Stimulated activated CD4-positive, alpha-beta T cell treated with anti-CD3 and anti-CD28 coated beads, Interleukin-2, amount 100 ng/mL, for 48 hours (primary cell): ENCODE measurements around the gene ABCC8.

Experiments used
- DNase-seq, 2 donors: peaks; one replicate each; pipeline ENCODE4 v3.0.0-alpha.2; 2020

Gene ABCC8

GRCh38 chr11:17384002-17384511 is 92.6 kb downstream of the ABCC8 start:
- peak; percentile 78 to 79 for DNase-seq

- DNase-seq = no peak
Observed at GRCh38 chr11:17383461-17383860, 93.2 kb downstream of the ABCC8 start.

- DNase-seq = no peak
Observed at GRCh38 chr11:17382046-17382728, 94.5 kb downstream of the ABCC8 start.

- DNase-seq = no peak
Observed at GRCh38 chr11:17381156-17381555, 95.5 kb downstream of the ABCC8 start.

GRCh38 chr11:17379383-17380180 is 97.1 kb downstream of the ABCC8 start:
- no peak for DNase-seq

GRCh38 chr11:17378655-17379054 is 98.0 kb downstream of the ABCC8 start:
- DNase-seq = no peak

- DNase-seq = no peak
Observed at GRCh38 chr11:17376493-17376892, 100.2 kb downstream of the ABCC8 start.

- DNase-seq = no peak
Observed at GRCh38 chr11:17375547-17375946, 101.1 kb downstream of the ABCC8 start.

- no peak for DNase-seq
Observed at GRCh38 chr11:17371614-17372013, 105.0 kb downstream of the ABCC8 start.

- DNase-seq = no peak
Observed at GRCh38 chr11:17369684-17370243, 106.9 kb downstream of the ABCC8 start.

- DNase-seq = no peak
Observed at GRCh38 chr11:17369094-17369493, 107.6 kb downstream of the ABCC8 start.

GRCh38 chr11:17368551-17368950 is 108.1 kb downstream of the ABCC8 start:
- no peak for DNase-seq

- DNase-seq = no peak
Observed at GRCh38 chr11:17366495-17366894, 110.2 kb downstream of the ABCC8 start.

GRCh38 chr11:17354601-17354991 is 122.0 kb downstream of the ABCC8 start:
- DNase-seq = peak; percentile 60 to 72

- DNase-seq = no peak
Observed at GRCh38 chr11:17353821-17354600, 122.6 kb downstream of the ABCC8 start.

GRCh38 chr11:17352950-17353820 is 123.5 kb downstream of the ABCC8 start:
- peak; percentile 47 to 50 for DNase-seq

GRCh38 chr11:17351510-17352176 is 125.0 kb downstream of the ABCC8 start, which contains the start of gene NCR3LG1:
TSS of gene NCR3LG1 (plus strand) at chr11:17351800. CDS start at chr11:17351970, 170 bp downstream.
- DNase-seq = peak; percentile 32 to 52

GRCh38 chr11:17351172-17351509 is 125.5 kb downstream of the ABCC8 start:
- no peak for DNase-seq

- no peak for DNase-seq
Observed at GRCh38 chr11:17350455-17351171, 126.0 kb downstream of the ABCC8 start.

GRCh38 chr11:17347676-17348075 is 129.0 kb downstream of the ABCC8 start:
- no peak for DNase-seq

GRCh38 chr11:17343907-17344306 is 132.7 kb downstream of the ABCC8 start:
- DNase-seq = no peak
